RPMI7951 (cell line): Measurements from ENCODE around the gene NGRN. TPM values are rescaled to one million over a fixed set of nuclear protein-coding genes. Genes with fewer than 3 reads are reported as not detected.

Source experiments
- DNase-seq: peaks from one replicate; pipeline ENCODE4 v3.0.0-alpha.2; 2012; ENCODE audit warnings: low read depth
- total RNA-seq: library from RNA; depleted of rRNA; stranded (reverse); fragments of >200 nt; shearing (Covaris generic); gene quantifications from 2 replicates; pipeline ENCODE4 v1.2.3, GENCODE V29; 2014; rRNA removed

NGRN gene
- total RNA-seq, 1 experiment from 2014 or later = 83.4 TPM

DNA sequence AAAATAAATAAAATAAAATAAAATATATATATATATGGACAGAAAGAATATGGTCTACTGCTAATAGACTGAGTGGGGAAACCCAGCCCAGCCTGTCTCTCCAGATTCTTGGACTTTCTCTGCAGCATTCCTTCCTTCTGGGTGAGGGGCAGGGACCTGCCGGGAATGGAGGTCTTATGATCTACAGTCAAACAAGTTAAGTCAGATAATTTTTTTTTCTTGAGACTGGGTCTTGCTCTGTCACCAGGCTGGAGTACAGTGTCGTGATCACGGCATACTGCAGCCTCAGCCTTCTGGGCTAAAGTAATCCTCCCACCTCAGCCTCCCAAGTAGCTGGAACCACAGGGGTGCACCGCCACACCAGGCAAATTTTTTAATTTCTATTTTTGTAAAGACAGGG lies 53.1 kb downstream of the NGRN start:
- DNase-seq = no peak

DNA sequence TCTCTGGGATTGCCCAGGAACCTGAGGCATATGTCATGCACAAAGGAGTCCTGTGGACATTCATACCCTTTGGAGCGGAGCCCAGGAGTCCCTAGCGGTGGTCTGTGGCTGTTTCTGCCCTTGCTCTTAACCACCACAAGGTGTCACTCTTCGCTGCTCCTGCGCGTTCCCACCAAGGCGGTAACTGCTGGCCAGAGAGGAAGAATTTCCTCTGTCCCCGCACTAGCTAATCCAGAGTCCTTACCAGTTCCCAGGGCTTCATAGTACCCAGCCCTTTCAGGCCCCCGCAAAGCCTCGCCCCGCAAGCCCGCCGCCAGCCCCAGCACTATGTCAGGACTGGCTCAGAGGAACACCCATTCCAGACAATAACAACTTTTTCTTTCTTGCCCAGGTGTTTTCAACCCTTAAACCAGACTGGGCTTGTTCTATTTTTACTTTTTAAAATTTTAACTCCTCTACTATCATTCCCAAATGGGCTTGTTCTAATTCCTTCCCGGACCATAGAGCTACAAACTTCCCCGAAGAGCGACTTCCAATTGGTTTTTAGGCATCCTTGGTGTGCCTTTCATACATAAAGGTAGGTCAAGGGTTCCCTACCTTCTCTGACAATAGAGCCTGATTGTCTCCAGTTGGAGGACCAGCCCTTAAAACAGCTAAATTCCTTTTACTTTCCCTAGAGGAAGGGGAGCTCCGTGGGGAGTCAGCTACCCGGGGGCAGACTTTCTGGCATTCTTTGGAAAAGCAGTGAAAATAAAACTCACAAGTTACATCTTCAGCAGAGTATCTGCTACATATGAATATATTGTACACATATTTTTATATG lies 54.8 kb downstream of the NGRN start:
- peak; percentile 89 for DNase-seq

DNA sequence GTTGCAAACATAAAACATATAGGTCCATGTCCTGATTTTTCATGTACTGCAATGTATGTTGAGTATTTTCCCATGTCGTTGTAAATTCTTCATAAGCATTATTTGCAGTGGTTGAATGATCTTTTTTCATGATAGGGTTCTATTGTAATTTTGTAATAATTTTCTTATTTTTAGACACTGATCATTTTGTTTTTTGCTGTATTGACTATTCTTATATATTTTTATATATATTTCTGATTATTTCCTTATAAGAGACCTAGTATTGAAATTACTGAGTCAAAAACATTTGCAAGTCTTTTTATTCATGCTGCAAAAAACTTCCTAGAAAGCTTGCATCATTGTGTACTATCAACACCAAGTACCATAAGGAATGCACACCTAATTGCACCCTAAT lies 55.4 kb downstream of the NGRN start:
- no peak for DNase-seq

Other genes with a start within 250 kb of the NGRN start
- 90.6 and 95.5 TPM in 2 replicates for gene IDH2, start 163.2 kb upstream of the NGRN start, total RNA-seq
- 18.1 and 20.9 TPM in 2 replicates for gene SEMA4B, start 64.3 kb upstream of the NGRN start, total RNA-seq
- gene CIB1, start 31.7 kb upstream of the NGRN start, total RNA-seq = 86.9 and 92.3 TPM in 2 replicates
- gene GDPGP1, start 31.5 kb upstream of the NGRN start, total RNA-seq = 4.3 and 5.9 TPM in 2 replicates
- not detected in 2 replicates for gene TTLL13, start 16.1 kb upstream of the NGRN start, total RNA-seq
- 2.9 and 3.7 TPM in 2 replicates for gene ZNF774, start 86.6 kb downstream of the NGRN start, total RNA-seq
- 234 and 273 TPM in 2 replicates for gene IQGAP1, start 122.6 kb downstream of the NGRN start, total RNA-seq